SK-N-MC (cell line): ENCODE results near the gene SBF2.

Experiments
- DNase-seq: peaks from one replicate; pipeline ENCODE4 v3.0.0-alpha.2; 2011; ENCODE audit warnings: low read depth, low spot score
- H3K27ac ChIP-seq: fragments of 200-600 bp; sonication (generic); 2 replicates; pipeline ENCODE4 v1.5.1; 2016; ENCODE audit warnings: mixed run types
- H3K36me3 ChIP-seq: fragments of 200-600 bp; sonication (generic); 2 replicates; pipeline ENCODE4 v1.6.1; 2017; ENCODE audit warnings: antibody characterized with exemption, low read length, mixed read lengths; ENCODE audit not compliant: insufficient read depth
- H3K4me3 ChIP-seq: fragments of 200-600 bp; sonication (generic); 2 replicates; pipeline ENCODE4 v1.5.1; 2016
- H3K9ac ChIP-seq: fragments of 200-600 bp; sonication (generic); 2 replicates; pipeline ENCODE4 v1.8.0; 2017; ENCODE audit warnings: mixed run types, mixed read lengths; ENCODE audit not compliant: insufficient read length
- H3K9me3 ChIP-seq: fragments of 200-600 bp; sonication (generic); 2 replicates; pipeline ENCODE4 v1.6.1; 2017; ENCODE audit warnings: low read depth, mild to moderate bottlenecking, antibody characterized with exemption, low read length, moderate library complexity, mixed read lengths
- EZH2 ChIP-seq: fragments of 200-600 bp; sonication (generic); IDR thresholded peaks from one replicate; pipeline ENCODE4 v1.6.1; 2017; ENCODE audit warnings: antibody characterized with exemption
- FOXP2 ChIP-seq: optimal IDR thresholded peaks from 2 replicates; pipeline ENCODE3; 2011; ENCODE audit warnings: mild to moderate bottlenecking, moderate library complexity; ENCODE audit not compliant: insufficient read depth; ENCODE audit errors: extremely low read length, control extremely low read depth
- POLR2AphosphoS5 ChIP-seq: IDR thresholded peaks from 2 replicates; pipeline ENCODE4 v1.6.1; 2012; ENCODE audit warnings: mild to moderate bottlenecking, low read depth, low read length, borderline replicate concordance

Gene SBF2

GRCh38 chr11:10293423-10294289, at the start of gene SBF2:
Gene SBF2, minus strand, starts transcription at chr11:10294219. Its CDS starts 150 bp downstream, at chr11:10294069.
- no peak for TF ChIP-seq POLR2AphosphoS5
- Histone ChIP-seq H3K4me3 (peak within 1 kb of the TSS; percentile 100), H3K9me3 (no peaks in the 10 kb centered on the region; the same call in 1 of the 2 replicates), H3K27ac (peak within 1 kb of the TSS; percentile 98), H3K9ac (peak within 1 kb of the TSS; percentile 95), H3K36me3 (no peaks in the 10 kb centered on the region)
- DNase-seq: no peak

GRCh38 chr11:10338287-10338686, 44.3 kb upstream of the SBF2 start:
- H3K9ac ChIP-seq: no peak overlapping the region
- no peaks in the 10 kb centered on the region for H3K9me3 ChIP-seq
- no peak overlapping the region for H3K27ac ChIP-seq
- no peak for DNase-seq
- H3K36me3 ChIP-seq: no peaks in the 10 kb centered on the region
- no peak for TF ChIP-seq POLR2AphosphoS5
- TF ChIP-seq EZH2: no peak
- no peak for TF ChIP-seq FOXP2
- no peak overlapping the region for H3K4me3 ChIP-seq

DNA sequence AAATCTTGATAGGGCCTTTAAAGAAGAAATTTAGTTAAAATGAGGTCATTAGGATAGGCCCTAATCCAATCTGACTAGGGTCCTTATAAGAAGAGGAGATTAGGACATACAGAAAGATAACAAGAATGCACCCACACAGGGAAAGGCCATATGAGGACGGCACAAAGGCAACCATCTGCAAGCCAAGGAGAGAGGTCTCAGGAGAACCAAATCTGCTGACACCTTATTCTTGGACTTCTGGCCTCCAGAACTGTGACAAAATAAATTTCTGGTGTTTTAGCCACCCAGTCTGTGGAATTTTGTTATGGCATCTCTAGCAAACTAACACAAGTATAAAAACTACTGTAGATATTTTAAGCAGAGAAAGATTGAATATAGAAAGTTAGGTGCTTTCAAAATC, 39.5 kb upstream of the SBF2 start:
- no peak for DNase-seq
- no peak overlapping the region for H3K4me3 ChIP-seq
- H3K27ac ChIP-seq: no peak overlapping the region
- H3K9ac ChIP-seq: no peak overlapping the region
- H3K9me3 ChIP-seq: no peaks in the 10 kb centered on the region
- TF ChIP-seq FOXP2: no peak
- TF ChIP-seq EZH2: no peak
- H3K36me3 ChIP-seq: no peaks in the 10 kb centered on the region

DNA sequence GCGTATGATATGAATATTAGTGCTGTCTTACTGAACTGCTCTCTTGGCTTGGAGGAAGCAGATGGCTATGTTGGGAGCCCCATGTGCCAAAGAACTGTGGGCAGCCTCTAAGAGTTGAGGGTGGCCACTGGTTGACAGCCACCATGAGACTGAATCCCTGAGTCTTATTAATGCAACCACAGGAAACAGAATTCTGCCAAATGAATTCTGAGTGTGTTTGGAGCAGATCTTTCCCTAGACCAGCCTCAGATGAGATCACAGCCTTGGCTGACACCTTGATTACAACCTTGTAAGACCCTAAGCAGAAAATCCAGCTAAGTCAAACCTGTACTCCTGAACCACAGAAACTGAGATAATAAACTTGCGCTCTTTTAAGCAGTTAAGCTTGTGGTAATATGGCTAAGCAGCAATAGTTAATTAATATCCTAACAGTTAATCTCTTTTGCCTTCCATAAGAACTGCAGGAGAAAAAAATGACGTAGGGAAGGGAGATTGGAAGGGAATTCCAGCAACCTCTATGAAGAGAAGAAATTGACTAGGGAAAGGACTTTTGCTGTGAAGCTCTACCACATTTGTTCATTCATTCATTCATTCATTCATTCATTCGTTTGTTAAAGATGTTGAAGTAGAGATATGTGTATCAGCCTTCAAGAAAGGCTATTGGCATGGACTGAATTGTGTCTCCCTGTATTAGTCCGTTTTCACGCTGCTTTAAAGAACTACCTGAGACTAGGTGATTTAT, 37.7 kb upstream of the SBF2 start:
- no peak for DNase-seq
- no peaks in the 10 kb centered on the region for H3K9me3 ChIP-seq
- no peaks in the 10 kb centered on the region for H3K36me3 ChIP-seq
- no peak overlapping the region for H3K27ac ChIP-seq
- no peak overlapping the region for H3K4me3 ChIP-seq
- TF ChIP-seq POLR2AphosphoS5 (no peak), FOXP2 (no peak)
- H3K9ac ChIP-seq: no peak overlapping the region

GRCh38 chr11:10329935-10330334, 35.9 kb upstream of the SBF2 start:
- H3K27ac ChIP-seq: no peak overlapping the region

GRCh38 chr11:10329356-10329755, 35.3 kb upstream of the SBF2 start:
- TF ChIP-seq POLR2AphosphoS5: no peak
- TF ChIP-seq FOXP2: no peak
- no peak for TF ChIP-seq EZH2
- Histone ChIP-seq H3K27ac (no peak overlapping the region), H3K36me3 (no peaks in the 10 kb centered on the region), H3K4me3 (no peak overlapping the region), H3K9ac (no peak overlapping the region), H3K9me3 (no peaks in the 10 kb centered on the region)
- DNase-seq: no peak

More at GRCh38 chr11:10329935-10330334, 35.9 kb upstream of the SBF2 start:
- TF ChIP-seq EZH2: no peak
- TF ChIP-seq FOXP2: no peak
- TF ChIP-seq POLR2AphosphoS5: no peak
- H3K9ac ChIP-seq: no peak overlapping the region
- no peaks in the 10 kb centered on the region for H3K36me3 ChIP-seq
- H3K9me3 ChIP-seq: no peaks in the 10 kb centered on the region
- DNase-seq: no peak
- H3K4me3 ChIP-seq: no peak overlapping the region

- Histone ChIP-seq H3K4me3 (no peak overlapping the region), H3K27ac (no peak overlapping the region), H3K9ac (no peak overlapping the region), H3K36me3 (no peaks in the 10 kb centered on the region), H3K9me3 (no peaks in the 10 kb centered on the region)
- TF ChIP-seq EZH2: no peak
- no peak for DNase-seq
These were observed 34.5 kb upstream of the SBF2 start for GRCh38 chr11:10328314-10329098.

DNA sequence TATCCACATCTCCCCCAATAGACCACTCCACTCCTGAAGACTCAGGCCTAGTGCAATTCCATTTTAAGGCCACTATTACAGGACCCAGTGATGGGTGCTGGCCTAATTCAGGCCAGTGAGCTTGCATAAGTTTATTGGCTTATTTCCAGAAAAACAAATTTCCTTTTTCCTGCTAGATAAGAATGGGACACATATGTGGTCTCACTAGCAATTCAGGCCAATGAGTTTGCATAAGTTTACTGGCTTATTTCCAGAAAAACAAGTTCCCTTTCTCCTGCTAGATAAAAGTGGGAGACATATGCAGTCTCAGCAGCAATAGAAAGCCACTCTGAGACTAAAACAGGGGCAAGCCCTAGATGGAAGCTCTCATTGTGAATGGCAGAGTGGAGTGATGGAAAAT, 33.2 kb upstream of the SBF2 start:
- Histone ChIP-seq H3K4me3 (no peak overlapping the region), H3K36me3 (no peaks in the 10 kb centered on the region), H3K9me3 (no peaks in the 10 kb centered on the region), H3K27ac (no peak overlapping the region), H3K9ac (no peak overlapping the region)
- no peak for DNase-seq
- TF ChIP-seq POLR2AphosphoS5 (no peak), FOXP2 (no peak), EZH2 (no peak)
